ENCODE data around the gene CCL11. TPM values are rescaled to one million over a fixed set of nuclear protein-coding genes. Genes with fewer than 3 reads are reported as not detected.
A peak's percentile ranks its signal among the peaks of the same experiment; 100 is the strongest.

Gene CCL11
- total RNA-seq, 2 donors from 2014 or later, result 0.75 to 1.6 TPM

DNA sequence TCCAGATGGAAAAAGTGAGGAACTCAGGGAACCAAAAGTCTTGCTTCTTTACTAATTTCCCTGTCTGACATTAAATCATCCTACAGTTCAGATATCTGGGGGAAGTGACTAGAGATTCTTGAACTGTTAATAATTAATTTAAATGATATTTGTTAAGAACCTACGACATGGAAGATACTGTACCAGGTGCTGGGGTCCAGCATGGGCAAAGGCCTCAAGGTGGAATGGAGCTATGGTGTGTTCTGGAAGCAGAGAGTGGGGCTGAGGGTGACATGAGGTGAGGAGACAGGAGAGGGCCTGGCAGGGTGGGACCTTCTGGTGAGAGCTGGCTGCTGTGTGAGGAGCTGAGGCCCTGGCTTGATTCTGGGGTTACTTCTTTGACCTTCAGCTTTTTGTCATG is 36.5 kb upstream of the CCL11 start:
- H3K4me1 ChIP-seq, result peaks cover 0 to 70% of the 10 kb centered on the region in 2 donors
- TF ChIP-seq, protein P1, sequence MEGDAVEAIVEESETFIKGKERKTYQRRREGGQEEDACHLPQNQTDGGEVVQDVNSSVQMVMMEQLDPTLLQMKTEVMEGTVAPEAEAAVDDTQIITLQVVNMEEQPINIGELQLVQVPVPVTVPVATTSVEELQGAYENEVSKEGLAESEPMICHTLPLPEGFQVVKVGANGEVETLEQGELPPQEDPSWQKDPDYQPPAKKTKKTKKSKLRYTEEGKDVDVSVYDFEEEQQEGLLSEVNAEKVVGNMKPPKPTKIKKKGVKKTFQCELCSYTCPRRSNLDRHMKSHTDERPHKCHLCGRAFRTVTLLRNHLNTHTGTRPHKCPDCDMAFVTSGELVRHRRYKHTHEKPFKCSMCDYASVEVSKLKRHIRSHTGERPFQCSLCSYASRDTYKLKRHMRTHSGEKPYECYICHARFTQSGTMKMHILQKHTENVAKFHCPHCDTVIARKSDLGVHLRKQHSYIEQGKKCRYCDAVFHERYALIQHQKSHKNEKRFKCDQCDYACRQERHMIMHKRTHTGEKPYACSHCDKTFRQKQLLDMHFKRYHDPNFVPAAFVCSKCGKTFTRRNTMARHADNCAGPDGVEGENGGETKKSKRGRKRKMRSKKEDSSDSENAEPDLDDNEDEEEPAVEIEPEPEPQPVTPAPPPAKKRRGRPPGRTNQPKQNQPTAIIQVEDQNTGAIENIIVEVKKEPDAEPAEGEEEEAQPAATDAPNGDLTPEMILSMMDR (IDR thresholded peaks at IDR 0.05), result no peak
- no peak overlapping the region for H3K4me3 ChIP-seq
- H3K27me3 ChIP-seq, result no peaks in the 10 kb centered on the region
- peak overlapping the region; percentile 61 to 73 for H3K27ac ChIP-seq
- H3K36me3 ChIP-seq, result no peaks in the 10 kb centered on the region
- H3K9me3 ChIP-seq, result no peaks in the 10 kb centered on the region
- no peak for DNase-seq (ENCODE audit: low spot score)

DNA sequence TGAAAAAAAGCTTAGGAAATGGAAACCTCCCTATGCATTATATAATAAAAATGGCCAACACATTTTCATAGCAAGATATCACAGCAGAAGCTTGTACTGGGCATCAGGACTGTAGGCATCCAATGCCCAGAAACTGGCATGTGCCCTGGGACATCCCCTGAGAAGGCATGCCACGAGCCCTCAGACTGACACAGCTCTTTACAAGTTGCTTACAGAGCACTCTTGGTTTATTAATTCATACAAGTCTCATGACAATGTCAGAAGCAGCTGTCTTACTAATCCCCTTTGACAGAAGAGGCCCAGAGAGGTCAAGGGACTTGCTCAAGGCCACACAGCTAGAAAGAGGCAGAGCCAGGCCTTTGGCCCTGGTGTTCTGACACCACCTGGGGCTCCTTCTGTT is 36.1 kb upstream of the CCL11 start:
- peak overlapping the region; percentile 61 to 73 for H3K27ac ChIP-seq
- H3K9me3 ChIP-seq, result no peaks in the 10 kb centered on the region
- peaks cover 0 to 75% of the 10 kb centered on the region in 2 donors for H3K4me1 ChIP-seq
- H3K4me3 ChIP-seq, result no peak overlapping the region
- no peaks in the 10 kb centered on the region for H3K27me3 ChIP-seq
- DNase-seq (ENCODE audit: low spot score), result no peak
- TF ChIP-seq, protein P1 (IDR thresholded peaks at IDR 0.05), result no peak
- H3K36me3 ChIP-seq, result no peaks in the 10 kb centered on the region

DNA sequence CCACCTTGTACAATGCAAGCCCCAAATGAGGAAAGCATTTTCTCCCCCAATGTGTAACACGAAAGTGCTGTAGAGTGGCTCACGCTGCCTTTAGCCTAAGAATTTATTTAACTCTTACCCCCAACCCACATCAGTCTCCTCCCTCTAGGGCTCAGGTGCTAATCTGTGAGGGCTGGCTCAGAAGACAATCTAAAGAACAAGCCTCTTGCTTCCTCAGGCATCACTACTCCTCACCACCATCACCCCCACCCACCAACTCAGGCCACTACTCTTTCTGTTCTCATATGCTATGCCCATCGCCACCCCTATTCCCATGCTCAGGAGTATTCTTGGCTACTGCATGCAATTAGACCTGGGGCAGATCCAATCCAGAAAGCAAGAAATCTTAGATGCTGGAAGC is 34.4 kb upstream of the CCL11 start:
- DNase-seq (ENCODE audit: low spot score), result no peak
- no peaks in the 10 kb centered on the region for H3K27me3 ChIP-seq
- peak overlapping the region; percentile 73 to 87 for H3K27ac ChIP-seq
- TF ChIP-seq, protein P1 (IDR thresholded peaks at IDR 0.05), result no peak
- H3K36me3 ChIP-seq, result no peaks in the 10 kb centered on the region
- no peaks in the 10 kb centered on the region for H3K9me3 ChIP-seq
- H3K4me3 ChIP-seq, result no peak overlapping the region
- peaks cover 0 to 88% of the 10 kb centered on the region in 2 donors for H3K4me1 ChIP-seq

DNA sequence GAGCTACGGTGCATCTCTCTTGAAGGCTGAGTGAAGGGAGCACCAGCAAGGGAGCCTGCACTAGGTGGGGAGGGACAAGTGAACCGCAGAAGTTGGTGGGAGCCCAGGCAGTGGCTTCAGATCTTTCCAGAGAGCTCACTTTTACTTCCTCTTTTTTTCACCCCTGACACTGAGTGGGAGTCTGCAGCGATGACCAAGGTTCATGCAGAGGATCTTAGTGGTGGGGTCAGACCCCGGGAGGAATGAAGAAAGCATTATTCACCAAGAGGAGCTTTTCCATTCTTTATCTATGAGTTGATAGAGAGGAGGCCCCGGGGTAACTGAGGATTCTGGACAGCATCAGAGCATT is 33.5 kb upstream of the CCL11 start:
- Histone ChIP-seq H3K4me3 (no peak overlapping the region), H3K9me3 (no peaks in the 10 kb centered on the region), H3K4me1 (peaks cover 0 to 97% of the 10 kb centered on the region in 2 donors), H3K27me3 (no peaks in the 10 kb centered on the region), H3K27ac (peak overlapping the region; percentile 73 to 87), H3K36me3 (no peaks in the 10 kb centered on the region)
- TF ChIP-seq, protein P1 (IDR thresholded peaks at IDR 0.05), result no peak
- DNase-seq (ENCODE audit: low spot score), result no peak

DNA sequence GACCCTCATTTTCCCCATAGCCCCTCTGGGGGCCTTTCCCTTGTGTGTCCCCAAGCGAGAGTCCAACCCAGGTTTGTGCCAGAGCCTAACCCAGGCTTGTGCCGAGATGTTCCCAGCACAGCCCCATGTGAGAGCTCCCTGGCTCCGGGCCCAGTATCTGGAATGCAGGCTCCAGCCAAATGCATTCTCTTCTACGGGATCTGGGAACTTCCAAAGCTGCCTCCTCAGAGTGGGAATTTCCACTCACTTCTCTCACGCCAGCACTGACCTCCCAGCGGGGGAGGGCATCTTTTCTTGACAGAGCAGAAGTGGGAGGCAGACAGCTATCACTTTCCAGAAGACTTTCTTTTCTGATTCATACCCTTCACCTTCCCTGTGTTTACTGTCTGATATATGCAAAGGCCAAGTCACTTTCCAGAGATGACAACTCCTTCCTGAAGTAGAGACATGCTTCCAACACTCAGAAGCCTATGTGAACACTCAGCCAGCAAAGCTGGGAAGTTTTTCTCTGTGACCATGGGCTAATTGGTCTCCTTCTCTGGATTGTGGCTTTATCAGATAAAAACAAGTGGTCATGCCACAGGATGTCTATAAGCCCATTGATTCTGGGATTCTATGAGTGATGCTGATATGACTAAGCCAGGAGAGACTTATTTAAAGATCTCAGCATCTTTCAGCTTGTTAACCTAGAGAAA is 33.0 kb upstream of the CCL11 start:
- Histone ChIP-seq H3K4me3 (no peak overlapping the region), H3K27me3 (no peaks in the 10 kb centered on the region), H3K36me3 (no peaks in the 10 kb centered on the region), H3K4me1 (peaks cover 0 to 95% of the 10 kb centered on the region in 2 donors), H3K9me3 (no peaks in the 10 kb centered on the region), H3K27ac (peak overlapping the region; percentile 73 to 87)
- peak; percentile 98 for DNase-seq (ENCODE audit: low spot score)
- TF ChIP-seq, protein P1 (IDR thresholded peaks at IDR 0.05), result no peak

DNA sequence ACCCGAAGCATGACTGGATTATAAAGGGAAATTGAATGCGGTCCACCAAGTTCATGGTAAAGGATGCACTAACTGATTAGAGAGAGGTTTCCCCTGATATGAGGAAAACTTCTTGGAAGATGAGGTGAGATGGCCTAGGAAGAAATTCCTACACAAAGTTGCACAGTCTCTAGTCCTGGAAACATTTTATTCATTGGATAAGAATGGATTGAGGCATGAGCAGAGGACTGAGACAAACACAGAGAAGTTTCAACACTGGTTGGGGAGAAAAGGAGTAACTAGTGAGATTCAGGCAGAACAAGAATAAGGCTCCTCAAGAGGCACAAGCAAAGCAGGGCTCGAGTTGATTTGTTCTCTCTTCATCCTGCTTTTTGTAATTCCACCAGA is 32.4 kb upstream of the CCL11 start:
- no peaks in the 10 kb centered on the region for H3K9me3 ChIP-seq
- DNase-seq (ENCODE audit: low spot score), result no peak
- H3K27ac ChIP-seq, result peak overlapping the region; percentile 73 to 87
- no peak overlapping the region for H3K4me3 ChIP-seq
- no peaks in the 10 kb centered on the region for H3K36me3 ChIP-seq
- TF ChIP-seq, protein P1 (IDR thresholded peaks at IDR 0.05), result no peak
- H3K27me3 ChIP-seq, result no peaks in the 10 kb centered on the region
- H3K4me1 ChIP-seq, result peaks cover 0 to 90% of the 10 kb centered on the region in 2 donors

Measured in right atrium auricular region (tissue), 2 donors.